HG03558 (cell line): ENCODE results near the gene PSMD13.
"Not testable (repeated sequence)": the region's sequence is repeated elsewhere in the genome, so short reads cannot be mapped to it uniquely, and the experiment has no call there.

ENCODE experiments used
- ATAC-seq: cut with Tn5 transposase; IDR thresholded peaks from one replicate; pipeline ENCODE4 v1.9.1; 2021; ENCODE audit warnings: moderate number of reproducible peaks; ENCODE audit not compliant: unreplicated experiment; ENCODE audit errors: extremely low read depth

Gene PSMD13

GRCh38 chr11:238346-238745, 1.6 kb downstream of the PSMD13 start:
- ATAC-seq = not testable (repeated sequence)

- no peak for ATAC-seq
These were observed 3.5 kb downstream of the PSMD13 start for GRCh38 chr11:240315-240714.

GRCh38 chr11:241634-242033, 4.9 kb downstream of the PSMD13 start:
- ATAC-seq = no peak

- ATAC-seq = no peak
These were observed 7.6 kb downstream of the PSMD13 start for GRCh38 chr11:244376-244775.

GRCh38 chr11:249062-249461, 12.3 kb downstream of the PSMD13 start:
- no peak for ATAC-seq

GRCh38 chr11:250274-250673, 13.5 kb downstream of the PSMD13 start:
- no peak for ATAC-seq

- no peak for ATAC-seq
These were observed 14.0 kb downstream of the PSMD13 start for GRCh38 chr11:250740-251299.

- no peak for ATAC-seq
These were observed 14.8 kb downstream of the PSMD13 start for GRCh38 chr11:251550-251949.

GRCh38 chr11:252666-253065, 15.9 kb downstream of the PSMD13 start:
- no peak for ATAC-seq

GRCh38 chr11:253160-253885, 16.5 kb downstream of the PSMD13 start:
- no peak for ATAC-seq

GRCh38 chr11:253886-254270, 17.1 kb downstream of the PSMD13 start:
- ATAC-seq = no peak

GRCh38 chr11:255176-255575, 18.4 kb downstream of the PSMD13 start:
- no peak for ATAC-seq

GRCh38 chr11:255816-256215, 19.0 kb downstream of the PSMD13 start:
- ATAC-seq = no peak

- ATAC-seq = no peak
These were observed 20.4 kb downstream of the PSMD13 start for GRCh38 chr11:256952-257737.

GRCh38 chr11:257766-258493, 21.2 kb downstream of the PSMD13 start:
- ATAC-seq = no peak

- ATAC-seq = no peak
These were observed 22.6 kb downstream of the PSMD13 start for GRCh38 chr11:259413-259812.

- no peak for ATAC-seq
These were observed 24.8 kb downstream of the PSMD13 start for GRCh38 chr11:261624-262023.

GRCh38 chr11:266676-267439, 30.1 kb downstream of the PSMD13 start:
- no peak for ATAC-seq

GRCh38 chr11:267491-267994, 30.8 kb downstream of the PSMD13 start:
- no peak for ATAC-seq

GRCh38 chr11:268716-269145, 32.0 kb downstream of the PSMD13 start:
- not testable (repeated sequence) for ATAC-seq
